Measurements from ENCODE around the gene RBMS3. TPM values are rescaled to one million over a fixed set of nuclear protein-coding genes. Genes with fewer than 3 reads are reported as not detected.

Gene RBMS3
- total RNA-seq, 1 experiment from 2014 or later = 8.7 TPM

GRCh38 chr3:29333576-29333975 is 52.7 kb downstream of the RBMS3 start:
- ChIA-PET POLR2A (no interaction called here), CTCF (no interaction called here)
- DNase-seq (ENCODE audit: low spot score) = no peak
- no peak for ATAC-seq
- H3K36me3 Mint-ChIP-seq = no peaks in the 10 kb centered on the region
- H3K27ac Mint-ChIP-seq = no peak overlapping the region
- no peaks in the 10 kb centered on the region for H3K27me3 Mint-ChIP-seq (ENCODE audit: low read depth)
- no peak overlapping the region for H3K4me3 Mint-ChIP-seq
- TF ChIP-seq TCF7 (CRISPR knock-in tag; IDR thresholded peaks at IDR 0.05; ENCODE audit: low read depth) (no peak), GRHL2 (CRISPR knock-in tag; IDR thresholded peaks at IDR 0.05; ENCODE audit: insufficient replicate concordance, severe bottlenecking) (no peak), TEAD4 (CRISPR knock-in tag; IDR thresholded peaks at IDR 0.05) (no peak), ZNF138 (CRISPR knock-in tag; conservative IDR thresholded peaks at IDR 0.05) (no peak), ZNF512 (CRISPR knock-in tag; IDR thresholded peaks at IDR 0.05; ENCODE audit: borderline replicate concordance) (no peak), IRF2 (CRISPR knock-in tag; IDR thresholded peaks at IDR 0.05; ENCODE audit: borderline replicate concordance, low read depth) (no peak), AFF4 (CRISPR knock-in tag; IDR thresholded peaks at IDR 0.05; ENCODE audit: borderline replicate concordance) (no peak), CDX4 (CRISPR knock-in tag; IDR thresholded peaks at IDR 0.05; ENCODE audit: borderline replicate concordance) (no peak), KAT7 (CRISPR knock-in tag; IDR thresholded peaks at IDR 0.05; ENCODE audit: borderline replicate concordance) (no peak), TEAD1 (CRISPR knock-in tag; IDR thresholded peaks at IDR 0.05) (no peak), NFYB (CRISPR knock-in tag; conservative IDR thresholded peaks at IDR 0.05; ENCODE audit: low read depth) (no peak), ZNF121 (CRISPR knock-in tag; IDR thresholded peaks at IDR 0.05) (no peak), ZNF671 (CRISPR knock-in tag; IDR thresholded peaks at IDR 0.05) (no peak), STAT6 (CRISPR knock-in tag; conservative IDR thresholded peaks at IDR 0.05; ENCODE audit: low read depth) (no peak), AR (CRISPR knock-in tag; IDR thresholded peaks at IDR 0.05) (no peak), SP1 (CRISPR knock-in tag; conservative IDR thresholded peaks at IDR 0.05) (no peak), ZNF425 (CRISPR knock-in tag; conservative IDR thresholded peaks at IDR 0.05) (no peak)
- H3K9me3 Mint-ChIP-seq = no peaks in the 10 kb centered on the region
- peaks cover 34% of the 10 kb centered on the region for H3K4me1 Mint-ChIP-seq

Measured in WTC11 (cell line).